Measurements from ENCODE around the gene SMIM11.

Gene SMIM11

GRCh38 chr21:34340061-34340460 lies 35.2 kb upstream of the SMIM11 start:
- no peak for DNase-seq (ENCODE audit: insufficient read length, low spot score)
- TF ChIP-seq POU2F2 (IDR thresholded peaks at IDR 0.05; ENCODE audit: low read depth, low read length) (no peak), SPI1 (IDR thresholded peaks at IDR 0.05; ENCODE audit: low read depth, low read length) (no peak), PAX5 (IDR thresholded peaks at IDR 0.05; ENCODE audit: insufficient read depth, low read length, severe bottlenecking) (no peak), POLR2A (IDR thresholded peaks at IDR 0.05; ENCODE audit: low read depth, low read length) (no peak), POLR2AphosphoS5 (IDR thresholded peaks at IDR 0.05; ENCODE audit: low read depth, low read length) (no peak), TAF1 (IDR thresholded peaks at IDR 0.05; ENCODE audit: low read depth, low read length) (no peak)
- FAIRE-seq: no peak

- DNase-seq (ENCODE audit: insufficient read length, low spot score) (no peak), FAIRE-seq (no peak)
- TF ChIP-seq TAF1 (IDR thresholded peaks at IDR 0.05; ENCODE audit: low read depth, low read length) (no peak), PAX5 (IDR thresholded peaks at IDR 0.05; ENCODE audit: insufficient read depth, low read length, severe bottlenecking) (no peak)
Observed at GRCh38 chr21:34342476-34342875, 32.8 kb upstream of the SMIM11 start.

- FAIRE-seq: no peak
- TF ChIP-seq PAX5 (IDR thresholded peaks at IDR 0.05; ENCODE audit: insufficient read depth, low read length, severe bottlenecking) (no peak), POLR2AphosphoS5 (IDR thresholded peaks at IDR 0.05; ENCODE audit: low read depth, low read length) (no peak), TAF1 (IDR thresholded peaks at IDR 0.05; ENCODE audit: low read depth, low read length) (no peak), POLR2A (IDR thresholded peaks at IDR 0.05; ENCODE audit: low read depth, low read length) (no peak), POU2F2 (IDR thresholded peaks at IDR 0.05; ENCODE audit: low read depth, low read length) (no peak), SPI1 (IDR thresholded peaks at IDR 0.05; ENCODE audit: low read depth, low read length) (no peak)
- DNase-seq (ENCODE audit: insufficient read length, low spot score): no peak
Observed at GRCh38 chr21:34343347-34343746, 32.0 kb upstream of the SMIM11 start.

GRCh38 chr21:34343838-34344381 lies 31.4 kb upstream of the SMIM11 start:
- no peak for DNase-seq (ENCODE audit: insufficient read length, low spot score)
- TF ChIP-seq TAF1 (IDR thresholded peaks at IDR 0.05; ENCODE audit: low read depth, low read length): no peak
- TF ChIP-seq POLR2A (IDR thresholded peaks at IDR 0.05; ENCODE audit: low read depth, low read length): no peak
- no peak for TF ChIP-seq POLR2AphosphoS5 (IDR thresholded peaks at IDR 0.05; ENCODE audit: low read depth, low read length)
- TF ChIP-seq POU2F2 (IDR thresholded peaks at IDR 0.05; ENCODE audit: low read depth, low read length): no peak
- no peak for TF ChIP-seq PAX5 (IDR thresholded peaks at IDR 0.05; ENCODE audit: insufficient read depth, low read length, severe bottlenecking)
- no peak for TF ChIP-seq SPI1 (IDR thresholded peaks at IDR 0.05; ENCODE audit: low read depth, low read length)
- no peak for FAIRE-seq

- DNase-seq (ENCODE audit: insufficient read length, low spot score): no peak
- no peak for FAIRE-seq
- TF ChIP-seq POLR2A (IDR thresholded peaks at IDR 0.05; ENCODE audit: low read depth, low read length): no peak
- TF ChIP-seq PAX5 (IDR thresholded peaks at IDR 0.05; ENCODE audit: insufficient read depth, low read length, severe bottlenecking): no peak
- TF ChIP-seq SPI1 (IDR thresholded peaks at IDR 0.05; ENCODE audit: low read depth, low read length): no peak
- no peak for TF ChIP-seq POLR2AphosphoS5 (IDR thresholded peaks at IDR 0.05; ENCODE audit: low read depth, low read length)
- no peak for TF ChIP-seq POU2F2 (IDR thresholded peaks at IDR 0.05; ENCODE audit: low read depth, low read length)
- TF ChIP-seq TAF1 (IDR thresholded peaks at IDR 0.05; ENCODE audit: low read depth, low read length): no peak
Observed at GRCh38 chr21:34344584-34344983, 30.7 kb upstream of the SMIM11 start.

- DNase-seq (ENCODE audit: insufficient read length, low spot score) (no peak), FAIRE-seq (no peak)
- TF ChIP-seq SPI1 (IDR thresholded peaks at IDR 0.05; ENCODE audit: low read depth, low read length): no peak
- no peak for TF ChIP-seq POU2F2 (IDR thresholded peaks at IDR 0.05; ENCODE audit: low read depth, low read length)
- no peak for TF ChIP-seq TAF1 (IDR thresholded peaks at IDR 0.05; ENCODE audit: low read depth, low read length)
- no peak for TF ChIP-seq POLR2A (IDR thresholded peaks at IDR 0.05; ENCODE audit: low read depth, low read length)
- TF ChIP-seq POLR2AphosphoS5 (IDR thresholded peaks at IDR 0.05; ENCODE audit: low read depth, low read length): no peak
- TF ChIP-seq PAX5 (IDR thresholded peaks at IDR 0.05; ENCODE audit: insufficient read depth, low read length, severe bottlenecking): no peak
Observed at GRCh38 chr21:34345091-34345871, 30.0 kb upstream of the SMIM11 start.

GRCh38 chr21:34345892-34346291 lies 29.4 kb upstream of the SMIM11 start:
- FAIRE-seq (no peak), DNase-seq (ENCODE audit: insufficient read length, low spot score) (no peak)
- TF ChIP-seq POLR2A (IDR thresholded peaks at IDR 0.05; ENCODE audit: low read depth, low read length) (no peak), POU2F2 (IDR thresholded peaks at IDR 0.05; ENCODE audit: low read depth, low read length) (no peak), POLR2AphosphoS5 (IDR thresholded peaks at IDR 0.05; ENCODE audit: low read depth, low read length) (no peak), PAX5 (IDR thresholded peaks at IDR 0.05; ENCODE audit: insufficient read depth, low read length, severe bottlenecking) (no peak), TAF1 (IDR thresholded peaks at IDR 0.05; ENCODE audit: low read depth, low read length) (no peak), SPI1 (IDR thresholded peaks at IDR 0.05; ENCODE audit: low read depth, low read length) (no peak)

GRCh38 chr21:34348890-34349519 lies 26.3 kb upstream of the SMIM11 start:
- TF ChIP-seq POLR2A (IDR thresholded peaks at IDR 0.05; ENCODE audit: low read depth, low read length) (no peak), POU2F2 (IDR thresholded peaks at IDR 0.05; ENCODE audit: low read depth, low read length) (no peak), TAF1 (IDR thresholded peaks at IDR 0.05; ENCODE audit: low read depth, low read length) (no peak), POLR2AphosphoS5 (IDR thresholded peaks at IDR 0.05; ENCODE audit: low read depth, low read length) (no peak), SPI1 (IDR thresholded peaks at IDR 0.05; ENCODE audit: low read depth, low read length) (no peak), PAX5 (IDR thresholded peaks at IDR 0.05; ENCODE audit: insufficient read depth, low read length, severe bottlenecking) (no peak)
- no peak for FAIRE-seq
- no peak for DNase-seq (ENCODE audit: insufficient read length, low spot score)

GRCh38 chr21:34351786-34352241 lies 23.5 kb upstream of the SMIM11 start:
- FAIRE-seq (peak; percentile 92), DNase-seq (ENCODE audit: insufficient read length, low spot score) (peak; percentile 36)
- no peak for TF ChIP-seq POLR2A (IDR thresholded peaks at IDR 0.05; ENCODE audit: low read depth, low read length)
